HEK293 (cell line): ENCODE measurements around the gene TLE4.

Experiments used
- CTCF ChIP-seq: fragments of 450-650 bp; formaldehyde crosslinking; IDR thresholded peaks from 2 replicates; pipeline ENCODE4 v1.5.1; 2016; ENCODE audit warnings: missing biosample characterization, missing genetic modification characterization
- ELK4 ChIP-seq: IDR thresholded peaks from 2 replicates; pipeline ENCODE4 v1.6.1; 2011; ENCODE audit warnings: mild to moderate bottlenecking, low read depth, low read length, borderline replicate concordance
- GLIS1 ChIP-seq: fragments of 450-650 bp; formaldehyde crosslinking; IDR thresholded peaks from 2 replicates; pipeline ENCODE4 v1.5.1; 2016; ENCODE audit warnings: missing biosample characterization, missing genetic modification characterization
- YY1 ChIP-seq: fragments of 450-650 bp; formaldehyde crosslinking; IDR thresholded peaks from 2 replicates; pipeline ENCODE4 v1.5.1; 2018; ENCODE audit warnings: missing biosample characterization, missing genetic modification characterization
- ZNF121 ChIP-seq: fragments of 450-650 bp; formaldehyde crosslinking; IDR thresholded peaks from 2 replicates; pipeline ENCODE4 v1.5.1; 2016; ENCODE audit warnings: missing biosample characterization, missing genetic modification characterization
- ZNF138 ChIP-seq: fragments of 450-650 bp; formaldehyde crosslinking; IDR thresholded peaks from 2 replicates; pipeline ENCODE4 v1.5.1; 2016; ENCODE audit warnings: missing biosample characterization, missing genetic modification characterization, borderline replicate concordance
- ZNF202 ChIP-seq: fragments of 450-650 bp; formaldehyde crosslinking; IDR thresholded peaks from 2 replicates; pipeline ENCODE4 v1.5.1; 2016; ENCODE audit warnings: missing biosample characterization, missing genetic modification characterization, borderline replicate concordance
- ZNF274 ChIP-seq, 2 experiments: fragments of 200-500 bp in 1 of 2; fragments of 450-650 bp in 1 of 2; sonication (Bioruptor generic) in 1 of 2; formaldehyde crosslinking in 1 of 2; IDR thresholded peaks; 2 replicates each; pipeline versions ENCODE4 v1.5.1 to v1.6.1; 2014 to 2016; ENCODE audit warnings: borderline replicate concordance in 1 of 2, inconsistent platforms in 1 of 2, low read length in 1 of 2, missing biosample characterization in 1 of 2, missing genetic modification characterization in 1 of 2
- ZNF324 ChIP-seq: fragments of 450-650 bp; formaldehyde crosslinking; IDR thresholded peaks from 2 replicates; pipeline ENCODE4 v1.5.1; 2016; ENCODE audit warnings: missing biosample characterization, missing genetic modification characterization
- ZNF473 ChIP-seq: fragments of 450-650 bp; formaldehyde crosslinking; IDR thresholded peaks from 2 replicates; pipeline ENCODE4 v1.5.1; 2017; ENCODE audit warnings: missing biosample characterization, missing genetic modification characterization
- ZNF488 ChIP-seq: fragments of 450-650 bp; formaldehyde crosslinking; IDR thresholded peaks from 2 replicates; pipeline ENCODE4 v1.5.1; 2016; ENCODE audit warnings: missing biosample characterization, missing genetic modification characterization
- ZNF830 ChIP-seq: fragments of 450-650 bp; IDR thresholded peaks from 2 replicates; pipeline ENCODE4 v1.5.0; 2018; ENCODE audit warnings: missing biosample characterization, missing genetic modification characterization, low read depth, mild to moderate bottlenecking, moderate library complexity
- TF ChIP-seq, protein P1 (sequence below): fragments of 450-650 bp; formaldehyde crosslinking; IDR thresholded peaks from 2 replicates; pipeline ENCODE4 v1.5.1; 2016; ENCODE audit warnings: missing biosample characterization, missing genetic modification characterization
- TF ChIP-seq, protein P2 (sequence below): fragments of 450-650 bp; formaldehyde crosslinking; IDR thresholded peaks from 2 replicates; pipeline ENCODE4; 2016; ENCODE audit warnings: missing biosample characterization, missing genetic modification characterization

DNA sequence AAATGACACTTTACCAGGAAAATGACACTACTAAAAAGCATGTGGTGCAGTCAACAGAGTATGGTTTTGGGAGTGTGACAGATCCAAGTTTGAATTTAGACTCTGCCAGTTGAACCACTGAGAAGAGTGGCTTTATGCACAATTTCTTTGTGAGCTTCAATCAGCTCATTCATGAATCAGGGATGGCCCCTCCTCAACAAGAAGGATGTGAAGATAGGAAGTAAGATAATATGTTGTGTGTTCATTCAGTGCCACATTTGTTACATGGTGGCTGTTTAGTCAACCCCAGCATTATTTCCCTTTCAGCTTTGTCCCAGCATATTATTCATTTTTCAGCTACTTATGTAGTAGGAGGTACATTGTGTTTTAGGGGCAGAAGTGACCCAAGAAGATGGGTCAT is 140.1 kb downstream of the TLE4 start:
- TF ChIP-seq, protein P1, sequence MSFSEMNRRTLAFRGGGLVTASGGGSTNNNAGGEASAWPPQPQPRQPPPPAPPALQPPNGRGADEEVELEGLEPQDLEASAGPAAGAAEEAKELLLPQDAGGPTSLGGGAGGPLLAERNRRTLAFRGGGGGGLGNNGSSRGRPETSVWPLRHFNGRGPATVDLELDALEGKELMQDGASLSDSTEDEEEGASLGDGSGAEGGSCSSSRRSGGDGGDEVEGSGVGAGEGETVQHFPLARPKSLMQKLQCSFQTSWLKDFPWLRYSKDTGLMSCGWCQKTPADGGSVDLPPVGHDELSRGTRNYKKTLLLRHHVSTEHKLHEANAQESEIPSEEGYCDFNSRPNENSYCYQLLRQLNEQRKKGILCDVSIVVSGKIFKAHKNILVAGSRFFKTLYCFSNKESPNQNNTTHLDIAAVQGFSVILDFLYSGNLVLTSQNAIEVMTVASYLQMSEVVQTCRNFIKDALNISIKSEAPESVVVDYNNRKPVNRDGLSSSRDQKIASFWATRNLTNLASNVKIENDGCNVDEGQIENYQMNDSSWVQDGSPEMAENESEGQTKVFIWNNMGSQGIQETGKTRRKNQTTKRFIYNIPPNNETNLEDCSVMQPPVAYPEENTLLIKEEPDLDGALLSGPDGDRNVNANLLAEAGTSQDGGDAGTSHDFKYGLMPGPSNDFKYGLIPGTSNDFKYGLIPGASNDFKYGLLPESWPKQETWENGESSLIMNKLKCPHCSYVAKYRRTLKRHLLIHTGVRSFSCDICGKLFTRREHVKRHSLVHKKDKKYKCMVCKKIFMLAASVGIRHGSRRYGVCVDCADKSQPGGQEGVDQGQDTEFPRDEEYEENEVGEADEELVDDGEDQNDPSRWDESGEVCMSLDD (tag by site-specific recombination): no peak
- no peak for TF ChIP-seq ZNF324 (tag by site-specific recombination)
- TF ChIP-seq YY1 (tag by site-specific recombination): no peak
- no peak for TF ChIP-seq CTCF (tag by site-specific recombination)
- TF ChIP-seq, protein P2, sequence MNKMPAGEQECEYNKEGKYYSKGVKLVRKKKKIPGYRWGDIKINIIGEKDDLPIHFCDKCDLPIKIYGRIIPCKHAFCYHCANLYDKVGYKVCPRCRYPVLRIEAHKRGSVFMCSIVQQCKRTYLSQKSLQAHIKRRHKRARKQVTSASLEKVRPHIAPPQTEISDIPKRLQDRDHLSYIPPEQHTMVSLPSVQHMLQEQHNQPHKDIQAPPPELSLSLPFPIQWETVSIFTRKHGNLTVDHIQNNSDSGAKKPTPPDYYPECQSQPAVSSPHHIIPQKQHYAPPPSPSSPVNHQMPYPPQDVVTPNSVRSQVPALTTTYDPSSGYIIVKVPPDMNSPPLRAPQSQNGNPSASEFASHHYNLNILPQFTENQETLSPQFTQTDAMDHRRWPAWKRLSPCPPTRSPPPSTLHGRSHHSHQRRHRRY (tag by site-specific recombination): no peak
- TF ChIP-seq ZNF202 (tag by site-specific recombination): no peak
- TF ChIP-seq ZNF274 (IDR thresholded peaks at IDR 0.05; ENCODE audit: low read length): no peak
- TF ChIP-seq ZNF274 (tag by site-specific recombination; IDR thresholded peaks at IDR 0.05; ENCODE audit: borderline replicate concordance): no peak
- no peak for TF ChIP-seq ZNF473 (tag by site-specific recombination)
- no peak for TF ChIP-seq ZNF830
- no peak for TF ChIP-seq ELK4
- TF ChIP-seq ZNF121 (tag by site-specific recombination): no peak
- TF ChIP-seq ZNF488 (tag by site-specific recombination): no peak
- TF ChIP-seq ZNF138 (tag by site-specific recombination): no peak
- no peak for TF ChIP-seq GLIS1 (tag by site-specific recombination)
